Measurements from ENCODE around the gene BTG3.

The BTG3 gene

DNA sequence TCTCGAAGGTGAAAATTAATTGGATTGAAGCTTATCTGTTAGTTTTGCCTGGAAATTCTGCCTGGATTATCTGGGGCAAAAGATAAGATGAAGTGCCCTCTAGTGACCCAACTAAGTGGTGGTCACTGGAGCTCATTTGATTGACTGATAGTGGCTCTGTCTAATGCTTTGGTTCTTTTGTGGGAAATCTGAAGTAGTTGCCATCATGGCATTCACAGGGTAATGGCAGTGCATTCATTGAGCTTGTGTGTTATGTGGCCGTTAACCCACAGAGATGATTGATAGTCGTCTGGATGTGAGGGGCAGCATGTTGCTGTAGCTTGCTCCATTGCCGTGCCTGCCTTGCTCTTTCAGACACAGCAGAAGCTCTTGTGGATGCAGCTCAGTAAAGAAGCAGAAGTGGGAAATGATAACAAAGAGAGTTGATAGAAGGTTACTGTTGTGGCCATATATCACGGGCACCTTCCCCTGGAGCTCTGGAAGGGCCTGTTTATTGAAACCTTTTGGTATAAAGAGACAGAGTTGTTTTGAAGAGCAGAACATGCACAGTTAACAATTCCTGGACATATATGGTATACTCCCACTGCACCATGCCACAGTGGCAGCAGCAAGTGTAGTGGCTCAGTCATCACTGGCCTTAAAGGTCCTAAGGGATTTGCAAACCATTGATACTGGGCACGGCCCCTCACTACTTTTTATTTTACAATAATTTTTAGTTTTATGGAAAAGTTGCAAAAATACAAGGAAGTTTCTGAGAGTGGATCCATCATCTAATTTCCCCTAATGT, 57.8 kb downstream of the BTG3 start:
- Histone ChIP-seq H3K9ac (ENCODE audit: low read length) (no peak overlapping the region), H3K36me3 (replicated peaks; ENCODE audit: insufficient read depth, low read length) (no peaks in the 10 kb centered on the region)
- DNase-seq = no peak

DNA sequence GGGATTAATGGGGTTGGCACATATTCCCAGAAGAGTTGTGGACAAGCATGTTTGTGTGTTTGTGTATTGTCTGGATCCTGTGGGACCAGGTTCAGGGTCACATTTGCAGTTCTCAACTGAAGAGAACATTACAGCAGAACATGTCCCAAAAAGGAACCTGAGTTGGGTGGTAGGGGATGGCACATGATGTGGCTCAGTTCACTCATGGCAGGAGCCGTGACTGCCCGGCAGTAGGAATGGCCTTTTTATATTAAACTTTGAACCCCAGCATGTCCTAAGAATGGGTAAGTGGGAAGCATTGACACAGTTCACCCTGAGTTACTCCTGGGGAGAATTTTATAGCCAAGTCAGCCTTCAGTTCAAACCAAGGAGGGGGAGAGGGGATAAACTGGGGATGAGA, 58.6 kb downstream of the BTG3 start:
- TF ChIP-seq, protein P1, sequence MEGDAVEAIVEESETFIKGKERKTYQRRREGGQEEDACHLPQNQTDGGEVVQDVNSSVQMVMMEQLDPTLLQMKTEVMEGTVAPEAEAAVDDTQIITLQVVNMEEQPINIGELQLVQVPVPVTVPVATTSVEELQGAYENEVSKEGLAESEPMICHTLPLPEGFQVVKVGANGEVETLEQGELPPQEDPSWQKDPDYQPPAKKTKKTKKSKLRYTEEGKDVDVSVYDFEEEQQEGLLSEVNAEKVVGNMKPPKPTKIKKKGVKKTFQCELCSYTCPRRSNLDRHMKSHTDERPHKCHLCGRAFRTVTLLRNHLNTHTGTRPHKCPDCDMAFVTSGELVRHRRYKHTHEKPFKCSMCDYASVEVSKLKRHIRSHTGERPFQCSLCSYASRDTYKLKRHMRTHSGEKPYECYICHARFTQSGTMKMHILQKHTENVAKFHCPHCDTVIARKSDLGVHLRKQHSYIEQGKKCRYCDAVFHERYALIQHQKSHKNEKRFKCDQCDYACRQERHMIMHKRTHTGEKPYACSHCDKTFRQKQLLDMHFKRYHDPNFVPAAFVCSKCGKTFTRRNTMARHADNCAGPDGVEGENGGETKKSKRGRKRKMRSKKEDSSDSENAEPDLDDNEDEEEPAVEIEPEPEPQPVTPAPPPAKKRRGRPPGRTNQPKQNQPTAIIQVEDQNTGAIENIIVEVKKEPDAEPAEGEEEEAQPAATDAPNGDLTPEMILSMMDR (IDR thresholded peaks at IDR 0.05; ENCODE audit: low read length) = no peak
- TF ChIP-seq EZH2phosphoT487 (IDR thresholded peaks at IDR 0.05; ENCODE audit: low read length) = no peak
- TF ChIP-seq EZH2 (optimal IDR thresholded peaks at IDR 0.05; ENCODE audit: low read depth, low read length) = no peak
- Histone ChIP-seq H3K79me2 (ENCODE audit: low read length) (no peaks in the 10 kb centered on the region), H3K4me3 (ENCODE audit: low read length) (no peak overlapping the region), H4K20me1 (ENCODE audit: insufficient read depth, low read length) (no peaks in the 10 kb centered on the region), H3K9ac (ENCODE audit: low read length) (no peak overlapping the region), H3K36me3 (replicated peaks; ENCODE audit: insufficient read depth, low read length) (no peaks in the 10 kb centered on the region), H3F3A (ENCODE audit: insufficient read depth, low read length) (no peaks in the 10 kb centered on the region), H3K4me1 (ENCODE audit: low read length) (no peaks in the 10 kb centered on the region), H3K27me3 (replicated peaks; ENCODE audit: insufficient read depth, low read length) (no peaks in the 10 kb centered on the region), H2AFZ (ENCODE audit: low read length) (no peak overlapping the region), H3K9me3 (replicated peaks; ENCODE audit: insufficient read depth, low read length) (no peaks in the 10 kb centered on the region), H3K4me2 (ENCODE audit: low read depth, low read length) (no peak overlapping the region), H3K9me2 (replicated peaks; ENCODE audit: insufficient read depth, low read length) (no peaks in the 10 kb centered on the region), H3K27ac (ENCODE audit: low read length) (no peak overlapping the region)
- DNase-seq = no peak

More for the DNA sequence above, 57.8 kb downstream of the BTG3 start:
- Histone ChIP-seq H3K79me2 (ENCODE audit: low read length) (no peaks in the 10 kb centered on the region), H3K4me2 (ENCODE audit: low read depth, low read length) (no peak overlapping the region), H3K27me3 (replicated peaks; ENCODE audit: insufficient read depth, low read length) (no peaks in the 10 kb centered on the region), H3K27ac (ENCODE audit: low read length) (no peak overlapping the region), H3K4me3 (ENCODE audit: low read length) (no peak overlapping the region), H4K20me1 (ENCODE audit: insufficient read depth, low read length) (no peaks in the 10 kb centered on the region), H3K4me1 (ENCODE audit: low read length) (no peaks in the 10 kb centered on the region), H3F3A (ENCODE audit: insufficient read depth, low read length) (no peaks in the 10 kb centered on the region), H3K9me2 (replicated peaks; ENCODE audit: insufficient read depth, low read length) (no peaks in the 10 kb centered on the region), H2AFZ (ENCODE audit: low read length) (no peak overlapping the region), H3K9me3 (replicated peaks; ENCODE audit: insufficient read depth, low read length) (no peaks in the 10 kb centered on the region)
- TF ChIP-seq, protein P1 (IDR thresholded peaks at IDR 0.05; ENCODE audit: low read length) = peak; percentile 27
- TF ChIP-seq EZH2 (optimal IDR thresholded peaks at IDR 0.05; ENCODE audit: low read depth, low read length) (no peak), EZH2phosphoT487 (IDR thresholded peaks at IDR 0.05; ENCODE audit: low read length) (no peak)

DNA sequence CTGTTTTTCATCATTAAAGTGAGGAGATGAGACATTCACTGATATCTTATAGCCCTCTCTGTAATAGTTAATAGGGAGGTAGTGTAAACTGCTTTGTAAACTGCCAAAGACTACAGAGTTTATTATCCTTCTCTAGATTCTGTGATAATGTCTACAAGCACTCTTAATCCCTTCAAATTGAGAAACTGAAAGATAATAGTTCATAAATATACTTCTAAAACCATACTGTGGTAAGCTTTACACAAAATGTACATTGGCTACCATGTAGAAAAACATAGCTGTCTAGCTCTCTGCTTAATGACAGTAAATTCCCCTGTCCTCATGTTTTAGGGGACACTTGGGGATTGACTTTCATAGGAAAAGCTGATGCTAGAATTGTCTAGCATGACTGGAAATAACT, 60.3 kb downstream of the BTG3 start:
- Histone ChIP-seq H3F3A (ENCODE audit: insufficient read depth, low read length) (no peaks in the 10 kb centered on the region), H3K36me3 (replicated peaks; ENCODE audit: insufficient read depth, low read length) (no peaks in the 10 kb centered on the region), H3K4me1 (ENCODE audit: low read length) (no peaks in the 10 kb centered on the region), H2AFZ (ENCODE audit: low read length) (no peak overlapping the region), H3K4me2 (ENCODE audit: low read depth, low read length) (no peak overlapping the region), H3K4me3 (ENCODE audit: low read length) (no peak overlapping the region), H3K9me2 (replicated peaks; ENCODE audit: insufficient read depth, low read length) (no peaks in the 10 kb centered on the region), H3K27ac (ENCODE audit: low read length) (no peak overlapping the region), H3K79me2 (ENCODE audit: low read length) (no peaks in the 10 kb centered on the region), H3K9ac (ENCODE audit: low read length) (no peak overlapping the region), H3K9me3 (replicated peaks; ENCODE audit: insufficient read depth, low read length) (no peaks in the 10 kb centered on the region), H3K27me3 (replicated peaks; ENCODE audit: insufficient read depth, low read length) (no peaks in the 10 kb centered on the region), H4K20me1 (ENCODE audit: insufficient read depth, low read length) (no peaks in the 10 kb centered on the region)
- TF ChIP-seq, protein P1 (IDR thresholded peaks at IDR 0.05; ENCODE audit: low read length) = no peak
- no peak for TF ChIP-seq EZH2 (optimal IDR thresholded peaks at IDR 0.05; ENCODE audit: low read depth, low read length)
- TF ChIP-seq EZH2phosphoT487 (IDR thresholded peaks at IDR 0.05; ENCODE audit: low read length) = no peak
- DNase-seq = no peak
